Panc1 (cell line): Measurements from ENCODE around the gene CC2D1A.

Experiments
- POLR2AphosphoS5 ChIP-seq: IDR thresholded peaks from 2 replicates; pipeline ENCODE4 v1.6.1; 2012; ENCODE audit warnings: mild to moderate bottlenecking, low read depth, low read length, moderate library complexity
- TF ChIP-seq, protein P1 (sequence below): fragments of 450-650 bp; IDR thresholded peaks from 2 replicates; pipeline ENCODE4 v1.5.1; 2017; ENCODE audit warnings: mild to moderate bottlenecking
- TF ChIP-seq, protein P2 (sequence below), 2 experiments: IDR thresholded peaks; 2 replicates each; pipeline ENCODE4 v1.6.1; 2011 to 2012; ENCODE audit warnings: low read depth in 2 of 2, control low read depth in 1 of 2, low read length in 1 of 2, mild to moderate bottlenecking in 1 of 2, moderate library complexity in 1 of 2; ENCODE audit not compliant: insufficient read depth in 1 of 2

DNA sequence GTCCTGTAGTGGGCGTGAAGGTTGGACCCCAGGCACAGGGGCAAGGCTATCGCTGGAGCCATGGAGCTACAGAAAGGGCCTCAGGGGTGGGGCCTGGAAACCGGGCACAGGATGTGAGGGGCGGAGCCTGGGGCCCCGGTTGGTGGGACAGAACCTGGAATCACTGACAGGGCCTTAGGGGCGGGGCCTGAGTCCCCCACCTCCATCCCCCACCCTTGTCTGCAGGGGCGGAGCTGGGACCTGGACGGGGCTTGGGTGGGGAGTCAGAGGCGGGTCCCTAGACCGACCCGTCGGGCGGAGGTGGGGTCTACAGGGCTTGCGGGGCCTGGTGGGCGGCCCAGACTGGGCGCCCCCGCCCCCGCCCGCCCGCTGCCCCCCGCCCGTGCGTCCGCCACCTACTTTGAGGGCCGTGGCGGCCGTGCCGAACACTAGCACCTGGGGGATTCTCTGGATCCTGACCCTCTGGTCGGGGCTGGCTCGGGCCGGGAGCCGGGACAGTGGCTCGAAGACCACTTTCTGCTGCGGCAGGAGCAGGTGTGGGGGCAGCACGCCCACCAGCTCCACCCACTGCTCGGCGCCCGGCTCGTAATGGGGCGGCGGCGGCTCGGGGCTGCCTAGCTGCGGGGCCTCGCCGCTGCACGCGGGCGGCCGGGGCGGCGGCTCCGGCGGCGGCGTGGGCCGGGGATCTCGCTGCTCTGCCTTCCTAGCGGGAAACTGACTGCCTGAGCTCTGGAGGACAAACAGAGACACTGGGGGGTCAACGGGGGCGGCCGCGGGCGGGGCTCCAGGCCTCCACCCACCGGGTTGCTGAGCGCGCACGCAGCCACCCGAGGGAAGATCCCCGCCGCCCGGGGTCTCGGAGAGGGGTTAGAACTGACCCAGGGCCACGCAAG lies 72.6 kb downstream of the CC2D1A start:
- TF ChIP-seq, protein P1, sequence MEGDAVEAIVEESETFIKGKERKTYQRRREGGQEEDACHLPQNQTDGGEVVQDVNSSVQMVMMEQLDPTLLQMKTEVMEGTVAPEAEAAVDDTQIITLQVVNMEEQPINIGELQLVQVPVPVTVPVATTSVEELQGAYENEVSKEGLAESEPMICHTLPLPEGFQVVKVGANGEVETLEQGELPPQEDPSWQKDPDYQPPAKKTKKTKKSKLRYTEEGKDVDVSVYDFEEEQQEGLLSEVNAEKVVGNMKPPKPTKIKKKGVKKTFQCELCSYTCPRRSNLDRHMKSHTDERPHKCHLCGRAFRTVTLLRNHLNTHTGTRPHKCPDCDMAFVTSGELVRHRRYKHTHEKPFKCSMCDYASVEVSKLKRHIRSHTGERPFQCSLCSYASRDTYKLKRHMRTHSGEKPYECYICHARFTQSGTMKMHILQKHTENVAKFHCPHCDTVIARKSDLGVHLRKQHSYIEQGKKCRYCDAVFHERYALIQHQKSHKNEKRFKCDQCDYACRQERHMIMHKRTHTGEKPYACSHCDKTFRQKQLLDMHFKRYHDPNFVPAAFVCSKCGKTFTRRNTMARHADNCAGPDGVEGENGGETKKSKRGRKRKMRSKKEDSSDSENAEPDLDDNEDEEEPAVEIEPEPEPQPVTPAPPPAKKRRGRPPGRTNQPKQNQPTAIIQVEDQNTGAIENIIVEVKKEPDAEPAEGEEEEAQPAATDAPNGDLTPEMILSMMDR = no peak
- no peak for TF ChIP-seq POLR2AphosphoS5
- TF ChIP-seq, protein P2, sequence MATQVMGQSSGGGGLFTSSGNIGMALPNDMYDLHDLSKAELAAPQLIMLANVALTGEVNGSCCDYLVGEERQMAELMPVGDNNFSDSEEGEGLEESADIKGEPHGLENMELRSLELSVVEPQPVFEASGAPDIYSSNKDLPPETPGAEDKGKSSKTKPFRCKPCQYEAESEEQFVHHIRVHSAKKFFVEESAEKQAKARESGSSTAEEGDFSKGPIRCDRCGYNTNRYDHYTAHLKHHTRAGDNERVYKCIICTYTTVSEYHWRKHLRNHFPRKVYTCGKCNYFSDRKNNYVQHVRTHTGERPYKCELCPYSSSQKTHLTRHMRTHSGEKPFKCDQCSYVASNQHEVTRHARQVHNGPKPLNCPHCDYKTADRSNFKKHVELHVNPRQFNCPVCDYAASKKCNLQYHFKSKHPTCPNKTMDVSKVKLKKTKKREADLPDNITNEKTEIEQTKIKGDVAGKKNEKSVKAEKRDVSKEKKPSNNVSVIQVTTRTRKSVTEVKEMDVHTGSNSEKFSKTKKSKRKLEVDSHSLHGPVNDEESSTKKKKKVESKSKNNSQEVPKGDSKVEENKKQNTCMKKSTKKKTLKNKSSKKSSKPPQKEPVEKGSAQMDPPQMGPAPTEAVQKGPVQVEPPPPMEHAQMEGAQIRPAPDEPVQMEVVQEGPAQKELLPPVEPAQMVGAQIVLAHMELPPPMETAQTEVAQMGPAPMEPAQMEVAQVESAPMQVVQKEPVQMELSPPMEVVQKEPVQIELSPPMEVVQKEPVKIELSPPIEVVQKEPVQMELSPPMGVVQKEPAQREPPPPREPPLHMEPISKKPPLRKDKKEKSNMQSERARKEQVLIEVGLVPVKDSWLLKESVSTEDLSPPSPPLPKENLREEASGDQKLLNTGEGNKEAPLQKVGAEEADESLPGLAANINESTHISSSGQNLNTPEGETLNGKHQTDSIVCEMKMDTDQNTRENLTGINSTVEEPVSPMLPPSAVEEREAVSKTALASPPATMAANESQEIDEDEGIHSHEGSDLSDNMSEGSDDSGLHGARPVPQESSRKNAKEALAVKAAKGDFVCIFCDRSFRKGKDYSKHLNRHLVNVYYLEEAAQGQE (IDR thresholded peaks at IDR 0.05; ENCODE audit: insufficient read depth in 1 of 2, low read depth in 2 of 2, low read length in 1 of 2) = no peak
